Breast epithelium (tissue), 4 donors: ENCODE results near the gene CEP68. TPM values are rescaled to one million over a fixed set of nuclear protein-coding genes. Genes with fewer than 3 reads are reported as not detected.

ENCODE experiments used
- DNase-seq, 2 donors: peaks; one replicate each; pipeline ENCODE4 v3.0.0-alpha.2; 2019; ENCODE audit warnings: low spot score in 2 of 2
- H3K27ac ChIP-seq, 2 donors: fragments of 200-600 bp; sonication (generic) in 1 of 2; one replicate each; pipeline ENCODE4 v1.5.1; 2016 to 2019; ENCODE audit warnings: mild to moderate bottlenecking in 1 of 2
- H3K27me3 ChIP-seq, 2 donors: fragments of 200-600 bp; sonication (generic) in 1 of 2; one replicate each; pipeline versions ENCODE4 v1.5.1 to v1.6.0; 2017 to 2019; ENCODE audit warnings: control low read depth in 1 of 2, mild to moderate bottlenecking in 1 of 2
- H3K36me3 ChIP-seq: fragments of 200-600 bp; one replicate; pipeline ENCODE4 v1.5.1; 2019
- H3K4me1 ChIP-seq, 2 donors: fragments of 200-600 bp; sonication (generic); one replicate each; pipeline ENCODE4 v1.5.1; 2016 to 2019; ENCODE audit warnings: control low read depth in 1 of 2
- H3K4me3 ChIP-seq, 3 donors: fragments of 200-600 bp; sonication (generic); 1 replicate in 2 of 3; 2 replicates in 1 of 3; pipeline ENCODE4 v1.5.1; 2016 to 2019; ENCODE audit warnings: mild to moderate bottlenecking in 3 of 3, moderate library complexity in 2 of 3
- H3K9me3 ChIP-seq, 2 donors: fragments of 200-600 bp; sonication (generic) in 1 of 2; one replicate each; pipeline ENCODE4 v1.5.1; 2016 to 2019; ENCODE audit warnings: control low read depth in 1 of 2
- CTCF ChIP-seq, 3 donors: fragments of 450-650 bp; IDR thresholded peaks; one replicate each; pipeline ENCODE4 v1.5.1; 2016 to 2017; ENCODE audit warnings: antibody characterized with exemption in 3 of 3, mild to moderate bottlenecking in 3 of 3, moderate library complexity in 3 of 3
- POLR2A ChIP-seq: fragments of 450-650 bp; IDR thresholded peaks from one replicate; pipeline ENCODE4 v1.6.1; 2016; ENCODE audit warnings: antibody characterized with exemption, mild to moderate bottlenecking, moderate library complexity
- POLR2AphosphoS5 ChIP-seq, 3 donors: sonication (generic); formaldehyde crosslinking; IDR thresholded peaks; one replicate each; pipeline ENCODE4 v1.6.1; 2017; ENCODE audit warnings: antibody characterized with exemption in 3 of 3
- intact Hi-C: fragments of 100-400 bp; cut with DNase I; formaldehyde crosslinking; loops from one replicate; pipeline ENCODE4 v1.15.1; 2023; ENCODE audit warnings: low total_unique reads
- total RNA-seq, 3 donors: library from RNA; depleted of rRNA; stranded (reverse); fragments of >200 nt; gene quantifications; one replicate each; pipeline ENCODE4 v1.1.0, GENCODE V29; 2016

Gene CEP68
- total RNA-seq, 3 donors from 2014 or later, result 23.3 to 32.2 (median 25.0) TPM

GRCh38 chr2:65113229-65113628, 57.0 kb downstream of the CEP68 start:
- no peaks in the 10 kb centered on the region for H3K27me3 ChIP-seq
- H3K9me3 ChIP-seq, result no peaks in the 10 kb centered on the region
- H3K4me1 ChIP-seq, result no peaks in the 10 kb centered on the region
- H3K4me3 ChIP-seq, result no peak overlapping the region
- TF ChIP-seq CTCF (IDR thresholded peaks at IDR 0.05) (no peak), POLR2A (no peak), POLR2AphosphoS5 (IDR thresholded peaks at IDR 0.05) (no peak)
- no peak overlapping the region for H3K27ac ChIP-seq
- no peak for DNase-seq
- H3K36me3 ChIP-seq, result no peaks in the 10 kb centered on the region
- intact Hi-C loops, result no loop called here

GRCh38 chr2:65113816-65114215, 57.6 kb downstream of the CEP68 start:
- H3K4me1 ChIP-seq, result no peaks in the 10 kb centered on the region
- no peak for DNase-seq
- H3K36me3 ChIP-seq, result no peaks in the 10 kb centered on the region
- H3K27ac ChIP-seq, result no peak overlapping the region
- intact Hi-C loops, result no loop called here
- H3K4me3 ChIP-seq, result no peak overlapping the region
- no peaks in the 10 kb centered on the region for H3K27me3 ChIP-seq
- no peaks in the 10 kb centered on the region for H3K9me3 ChIP-seq
- TF ChIP-seq POLR2AphosphoS5 (IDR thresholded peaks at IDR 0.05) (no peak), CTCF (IDR thresholded peaks at IDR 0.05) (no peak), POLR2A (no peak)

GRCh38 chr2:65114921-65115320, 58.7 kb downstream of the CEP68 start:
- no peaks in the 10 kb centered on the region for H3K36me3 ChIP-seq
- TF ChIP-seq POLR2A, result no peak
- TF ChIP-seq CTCF (IDR thresholded peaks at IDR 0.05), result no peak
- no peak for TF ChIP-seq POLR2AphosphoS5 (IDR thresholded peaks at IDR 0.05)
- H3K4me1 ChIP-seq, result no peaks in the 10 kb centered on the region
- intact Hi-C loops, result no loop called here
- H3K4me3 ChIP-seq, result no peak overlapping the region
- DNase-seq, result no peak
- no peaks in the 10 kb centered on the region for H3K9me3 ChIP-seq
- no peaks in the 10 kb centered on the region for H3K27me3 ChIP-seq
- H3K27ac ChIP-seq, result no peak overlapping the region

GRCh38 chr2:65116645-65117044, 60.4 kb downstream of the CEP68 start:
- TF ChIP-seq POLR2AphosphoS5 (IDR thresholded peaks at IDR 0.05) (no peak), CTCF (IDR thresholded peaks at IDR 0.05) (no peak), POLR2A (no peak)
- intact Hi-C loops, result no loop called here
- Histone ChIP-seq H3K4me3 (no peak overlapping the region), H3K27ac (no peak overlapping the region), H3K4me1 (no peaks in the 10 kb centered on the region), H3K27me3 (no peaks in the 10 kb centered on the region), H3K36me3 (no peaks in the 10 kb centered on the region), H3K9me3 (no peaks in the 10 kb centered on the region)
- DNase-seq, result no peak

GRCh38 chr2:65120990-65121693, 64.9 kb downstream of the CEP68 start:
- Histone ChIP-seq H3K36me3 (no peaks in the 10 kb centered on the region), H3K4me3 (no peak overlapping the region), H3K27me3 (no peaks in the 10 kb centered on the region), H3K4me1 (no peaks in the 10 kb centered on the region), H3K27ac (no peak overlapping the region), H3K9me3 (no peaks in the 10 kb centered on the region)
- intact Hi-C loops, result no loop called here
- DNase-seq, result no peak
- TF ChIP-seq POLR2AphosphoS5 (IDR thresholded peaks at IDR 0.05), result no peak
- TF ChIP-seq CTCF (IDR thresholded peaks at IDR 0.05), result no peak
- TF ChIP-seq POLR2A, result no peak
